H9 (cell line): ENCODE data around the gene ABCB11. TPM values are rescaled to one million over a fixed set of nuclear protein-coding genes. Genes with fewer than 3 reads are reported as not detected.

Experiments used
- DNase-seq: peaks from one replicate; pipeline ENCODE4 v3.0.0-alpha.2; 2017
- H2AFZ ChIP-seq: one replicate; pipeline ENCODE4 v1.6.1; 2013; ENCODE audit warnings: mild to moderate bottlenecking, low read length, control low read depth, moderate library complexity
- H2AK5ac ChIP-seq: 2 replicates; pipeline ENCODE4 v1.6.1; 2013; ENCODE audit warnings: low read length, control low read depth, mixed read lengths; ENCODE audit not compliant: insufficient read length
- H2BK120ac ChIP-seq: one replicate; pipeline ENCODE4 v1.6.1; 2013; ENCODE audit warnings: low read depth, mild to moderate bottlenecking, low read length, control low read depth, inconsistent platforms; ENCODE audit not compliant: poor library complexity, severe bottlenecking
- H2BK12ac ChIP-seq: 2 replicates; pipeline ENCODE4 v1.6.1; 2013; ENCODE audit warnings: low read length, control low read depth, mixed read lengths, low read depth; ENCODE audit not compliant: insufficient read length
- H2BK15ac ChIP-seq: 2 replicates; pipeline ENCODE4 v1.6.1; 2013; ENCODE audit warnings: low read depth, low read length, control low read depth
- H2BK20ac ChIP-seq: one replicate; pipeline ENCODE4 v1.6.1; 2013; ENCODE audit warnings: low read depth, mild to moderate bottlenecking, low read length, control low read depth, inconsistent platforms; ENCODE audit not compliant: poor library complexity, severe bottlenecking
- H2BK5ac ChIP-seq: 2 replicates; pipeline ENCODE4 v1.6.1; 2013; ENCODE audit warnings: low read length, control low read depth, mixed read lengths; ENCODE audit not compliant: insufficient read length
- H3K14ac ChIP-seq: 2 replicates; pipeline ENCODE4 v1.6.1; 2013; ENCODE audit warnings: low read length, control low read depth; ENCODE audit not compliant: insufficient read depth
- H3K18ac ChIP-seq: 2 replicates; pipeline ENCODE4 v1.6.1; 2013; ENCODE audit warnings: low read depth, mild to moderate bottlenecking, mixed read lengths, low read length, control low read depth; ENCODE audit not compliant: insufficient read length
- H3K23ac ChIP-seq: 2 replicates; pipeline ENCODE4 v1.6.1; 2013; ENCODE audit warnings: low read length, control low read depth, mixed read lengths, low read depth; ENCODE audit not compliant: insufficient read length
- H3K23me2 ChIP-seq: 2 replicates; pipeline ENCODE4 v1.6.1; 2013; ENCODE audit warnings: low read depth, mild to moderate bottlenecking, mixed read lengths, low read length, control low read depth; ENCODE audit not compliant: insufficient read length, poor library complexity, severe bottlenecking
- H3K27ac ChIP-seq: 2 replicates; pipeline ENCODE4 v1.5.1; 2013; ENCODE audit warnings: low read length, control low read depth, mixed read lengths, low read depth; ENCODE audit not compliant: insufficient read length
- H3K27me3 ChIP-seq: 2 replicates; pipeline ENCODE4 v1.6.1; 2013; ENCODE audit warnings: low read length, control low read depth, inconsistent platforms; ENCODE audit not compliant: insufficient read depth
- H3K4ac ChIP-seq: 2 replicates; pipeline ENCODE4 v1.6.1; 2013; ENCODE audit warnings: low read depth, mild to moderate bottlenecking, control low read depth, inconsistent platforms, low read length, moderate library complexity
- H3K4me1 ChIP-seq: 2 replicates; pipeline ENCODE4 v1.6.1; 2013; ENCODE audit warnings: low read length, control low read depth, inconsistent platforms; ENCODE audit not compliant: insufficient read depth
- H3K4me2 ChIP-seq: 2 replicates; pipeline ENCODE4 v1.6.1; 2013; ENCODE audit warnings: low read length, control low read depth, mixed read lengths; ENCODE audit not compliant: insufficient read length, insufficient read depth
- H3K56ac ChIP-seq: 2 replicates; pipeline ENCODE4 v1.6.1; 2013; ENCODE audit warnings: low read depth, mild to moderate bottlenecking, mixed read lengths, low read length, control low read depth; ENCODE audit not compliant: insufficient read length
- H3K79me1 ChIP-seq: 2 replicates; pipeline ENCODE4 v1.6.1; 2013; ENCODE audit warnings: low read depth, mild to moderate bottlenecking, moderate library complexity, low read length, control low read depth, inconsistent platforms; ENCODE audit not compliant: insufficient read depth, poor library complexity, severe bottlenecking
- H3K79me2 ChIP-seq: 2 replicates; pipeline ENCODE4 v1.6.1; 2013; ENCODE audit warnings: low read length, control low read depth, inconsistent platforms; ENCODE audit not compliant: insufficient read depth
- H3K9ac ChIP-seq: 2 replicates; pipeline ENCODE4 v1.6.1; 2013; ENCODE audit warnings: low read length, control low read depth, mixed read lengths; ENCODE audit not compliant: insufficient read length; ENCODE audit errors: extremely low read depth
- H3K9me3 ChIP-seq: one replicate; pipeline ENCODE4 v1.6.1; 2013; ENCODE audit warnings: low read depth, low read length, inconsistent platforms; ENCODE audit not compliant: control insufficient read depth
- H3T11ph ChIP-seq: one replicate; pipeline ENCODE4 v1.6.1; 2013; ENCODE audit warnings: mild to moderate bottlenecking, low read length, control low read depth, inconsistent platforms
- H4K20me1 ChIP-seq: one replicate; pipeline ENCODE4 v1.6.1; 2013; ENCODE audit not compliant: control insufficient read depth, insufficient read length, insufficient read depth
- H4K5ac ChIP-seq: 2 replicates; pipeline ENCODE4 v1.6.1; 2013; ENCODE audit warnings: low read depth, mild to moderate bottlenecking, mixed read lengths, low read length, control low read depth; ENCODE audit not compliant: insufficient read length
- H4K8ac ChIP-seq: replicated peaks from 2 replicates; pipeline ENCODE4 v1.6.1; 2013; ENCODE audit warnings: low read length, control low read depth, mixed read lengths, low read depth; ENCODE audit not compliant: insufficient read length
- H4K91ac ChIP-seq: 2 replicates; pipeline ENCODE4 v1.6.1; 2013; ENCODE audit warnings: low read depth, mild to moderate bottlenecking, moderate library complexity, mixed read lengths, low read length, control low read depth; ENCODE audit not compliant: insufficient read length
- H3K27ac Mint-ChIP-seq, 3 experiments: 2 replicates in 2 of 3; 3 replicates in 1 of 3; pipeline ENCODE4 v1.8.0; 2020 to 2021; ENCODE audit warnings: mixed read lengths in 3 of 3, mild to moderate bottlenecking in 1 of 3, moderate library complexity in 1 of 3
- H3K27me3 Mint-ChIP-seq: 2 replicates; pipeline ENCODE4 v1.8.0; 2021; ENCODE audit warnings: low read depth, mild to moderate bottlenecking, moderate library complexity, mixed read lengths
- H3K36me3 Mint-ChIP-seq, 3 experiments: 2 replicates in 2 of 3; 3 replicates in 1 of 3; pipeline ENCODE4 v1.8.0; 2020 to 2021; ENCODE audit warnings: low read depth in 3 of 3, mixed read lengths in 3 of 3; ENCODE audit not compliant: insufficient read depth in 1 of 3
- H3K4me1 Mint-ChIP-seq, 2 experiments: 2 replicates each; pipeline ENCODE4 v1.8.0; 2020; ENCODE audit warnings: mixed read lengths in 2 of 2
- H3K4me3 Mint-ChIP-seq, 2 experiments: 2 replicates in 1 of 2; 3 replicates in 1 of 2; pipeline ENCODE4 v1.8.0; 2020 to 2021; ENCODE audit warnings: mild to moderate bottlenecking in 2 of 2, mixed read lengths in 2 of 2, moderate library complexity in 1 of 2
- H3K9me3 Mint-ChIP-seq, 2 experiments: 2 replicates in 1 of 2; 3 replicates in 1 of 2; pipeline ENCODE4 v1.8.0; 2020; ENCODE audit warnings: mild to moderate bottlenecking in 2 of 2, mixed read lengths in 2 of 2, moderate library complexity in 1 of 2
- WGBS: extraction: QIAGEN DNeasy Blood & Tissue Kit; methylation state at CpG from one replicate; pipeline ENCODE4 v1.1.7; 2013; ENCODE audit warnings: missing lambda C conversion rate, low lambda C conversion rate, mixed read lengths; ENCODE audit not compliant: insufficient read length; ENCODE audit errors: extremely low coverage; 5-methylcytosine and 5-hydroxymethylcytosine counted together
- total RNA-seq: library from RNA; stranded (reverse); gene quantifications from 2 replicates; pipeline ENCODE4 v1.2.1, GENCODE V29; 2021
- TF ChIP-seq, protein P1 (sequence below): fragments of 200-600 bp; sonication (generic); conservative IDR thresholded peaks from 3 replicates; pipeline ENCODE4 v1.8.0; 2021; ENCODE audit warnings: antibody characterized with exemption, mild to moderate bottlenecking

Gene ABCB11
- total RNA-seq, 1 experiment from 2014 or later: not detected

DNA sequence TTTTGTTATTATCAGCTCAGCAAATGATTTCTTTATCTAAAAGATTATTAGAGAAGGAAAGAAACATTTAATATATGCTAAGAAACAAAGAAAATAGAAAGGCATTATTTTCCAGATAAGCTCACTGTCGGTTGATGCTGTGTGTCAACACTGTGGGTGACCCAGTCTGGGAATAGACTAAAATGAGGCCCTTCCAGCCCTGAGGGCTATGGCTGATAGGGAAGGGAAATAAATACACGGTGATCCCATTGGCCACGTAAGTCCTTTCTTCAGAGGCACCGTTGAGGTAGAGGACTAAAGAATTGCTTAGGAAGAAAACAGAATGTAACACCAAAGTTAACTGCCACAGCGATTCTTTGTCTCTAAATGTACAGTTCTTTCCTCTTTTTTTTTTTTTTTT is 1.8 kb downstream of the ABCB11 start:
- Histone ChIP-seq H4K5ac (no peak overlapping the region), H3K23ac (no peak overlapping the region), H3K56ac (no peak overlapping the region), H4K91ac (no peak overlapping the region), H2BK5ac (no peak overlapping the region), H3K9me3 (no peaks in the 10 kb centered on the region), H3T11ph (no peak overlapping the region), H2BK15ac (no peak overlapping the region), H3K4me1 (no peaks in the 10 kb centered on the region), H2AK5ac (no peak overlapping the region), H3K27me3 (no peaks in the 10 kb centered on the region), H3K4me2 (no peak overlapping the region), H3K79me2 (no peaks in the 10 kb centered on the region), H3K79me1 (no peaks in the 10 kb centered on the region), H2BK20ac (no peak overlapping the region), H3K23me2 (no peaks in the 10 kb centered on the region), H3K27ac (no peak overlapping the region), H3K18ac (no peak overlapping the region), H4K20me1 (no peaks in the 10 kb centered on the region), H2BK120ac (no peak overlapping the region), H2BK12ac (no peak overlapping the region), H4K8ac (no peak overlapping the region), H2AFZ (no peak overlapping the region), H3K14ac (no peak overlapping the region), H3K4ac (no peak overlapping the region), H3K9ac (no peak overlapping the region)
- TF ChIP-seq, protein P1, sequence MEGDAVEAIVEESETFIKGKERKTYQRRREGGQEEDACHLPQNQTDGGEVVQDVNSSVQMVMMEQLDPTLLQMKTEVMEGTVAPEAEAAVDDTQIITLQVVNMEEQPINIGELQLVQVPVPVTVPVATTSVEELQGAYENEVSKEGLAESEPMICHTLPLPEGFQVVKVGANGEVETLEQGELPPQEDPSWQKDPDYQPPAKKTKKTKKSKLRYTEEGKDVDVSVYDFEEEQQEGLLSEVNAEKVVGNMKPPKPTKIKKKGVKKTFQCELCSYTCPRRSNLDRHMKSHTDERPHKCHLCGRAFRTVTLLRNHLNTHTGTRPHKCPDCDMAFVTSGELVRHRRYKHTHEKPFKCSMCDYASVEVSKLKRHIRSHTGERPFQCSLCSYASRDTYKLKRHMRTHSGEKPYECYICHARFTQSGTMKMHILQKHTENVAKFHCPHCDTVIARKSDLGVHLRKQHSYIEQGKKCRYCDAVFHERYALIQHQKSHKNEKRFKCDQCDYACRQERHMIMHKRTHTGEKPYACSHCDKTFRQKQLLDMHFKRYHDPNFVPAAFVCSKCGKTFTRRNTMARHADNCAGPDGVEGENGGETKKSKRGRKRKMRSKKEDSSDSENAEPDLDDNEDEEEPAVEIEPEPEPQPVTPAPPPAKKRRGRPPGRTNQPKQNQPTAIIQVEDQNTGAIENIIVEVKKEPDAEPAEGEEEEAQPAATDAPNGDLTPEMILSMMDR: no peak
- H3K27me3 Mint-ChIP-seq: no peaks in the 10 kb centered on the region
- no peaks in the 10 kb centered on the region for H3K9me3 Mint-ChIP-seq
- H3K4me3 Mint-ChIP-seq: no peak overlapping the region
- H3K4me1 Mint-ChIP-seq: peaks cover 3 to 11% of the 10 kb centered on the region in 2 experiments; a peak in 3 of 4 replicates
- no peak for DNase-seq
- H3K27ac Mint-ChIP-seq: no peak overlapping the region
- no CpG with 5 or more reads among the region's 5 CpGs for WGBS
- no peaks in the 10 kb centered on the region for H3K36me3 Mint-ChIP-seq
